HEK293 (cell line): ENCODE measurements around the gene UBE2G2.

Experiments used
- CTCF ChIA-PET: fragments of 350-600 bp; formaldehyde crosslinking; extraction: SDS; loops from one replicate; lab custom pipeline; 2021; ENCODE audit warnings: antibody characterized with exemption; lab: Yijun Ruan, JAX
- POLR2A ChIA-PET: fragments of 300-600 bp; formaldehyde crosslinking; extraction: SDS; loops from one replicate; lab custom pipeline; 2020; ENCODE audit warnings: antibody characterized with exemption, inconsistent platforms; lab: Yijun Ruan, JAX
- H3K27ac ChIP-seq: fragments of 200-500 bp; sonication (Bioruptor generic); 2 replicates; pipeline ENCODE4 v1.5.1; 2014; ENCODE audit warnings: low read depth, low read length, control low read depth, inconsistent platforms; ENCODE audit errors: extremely low read depth
- H3K36me3 ChIP-seq, 2 experiments: fragments of 200-500 bp in 1 of 2; sonication (Bioruptor generic) in 1 of 2; 1 replicate in 1 of 2; 2 replicates in 1 of 2; pipeline ENCODE4 v1.5.1; 2014 to 2017; ENCODE audit warnings: inconsistent platforms in 2 of 2, low read length in 2 of 2; ENCODE audit not compliant: control insufficient read depth in 2 of 2, insufficient read depth in 1 of 2
- H3K4me1 ChIP-seq: fragments of 200-500 bp; sonication (Bioruptor generic); 2 replicates; pipeline ENCODE4 v1.5.1; 2014; ENCODE audit warnings: mild to moderate bottlenecking, low read length, inconsistent platforms; ENCODE audit not compliant: control insufficient read depth, insufficient read depth
- H3K4me3 ChIP-seq: 2 replicates; pipeline ENCODE4 v1.5.1; 2011; ENCODE audit warnings: low read depth, mild to moderate bottlenecking, control low read depth, low read length, moderate library complexity
- H3K9me3 ChIP-seq: fragments of 200-500 bp; sonication (Bioruptor generic); 2 replicates; pipeline ENCODE4 v1.5.1; 2014; ENCODE audit warnings: low read depth, low read length, inconsistent platforms; ENCODE audit not compliant: control insufficient read depth, insufficient read depth
- GFI1B ChIP-seq: fragments of 450-650 bp; formaldehyde crosslinking; IDR thresholded peaks from 2 replicates; pipeline ENCODE4 v1.5.1; 2016; ENCODE audit warnings: missing biosample characterization, missing genetic modification characterization
- HIC1 ChIP-seq: fragments of 450-650 bp; formaldehyde crosslinking; IDR thresholded peaks from 2 replicates; pipeline ENCODE4 v1.5.1; 2016; ENCODE audit warnings: missing biosample characterization, missing genetic modification characterization
- KLF17 ChIP-seq: fragments of 450-650 bp; formaldehyde crosslinking; IDR thresholded peaks from 2 replicates; pipeline ENCODE4 v1.5.1; 2016; ENCODE audit warnings: missing biosample characterization, missing genetic modification characterization
- OVOL3 ChIP-seq: fragments of 450-650 bp; formaldehyde crosslinking; IDR thresholded peaks from 2 replicates; pipeline ENCODE4 v1.5.1; 2016; ENCODE audit warnings: missing biosample characterization, missing genetic modification characterization
- SP3 ChIP-seq: fragments of 450-650 bp; formaldehyde crosslinking; IDR thresholded peaks from 2 replicates; pipeline ENCODE4 v1.5.1; 2016; ENCODE audit warnings: missing biosample characterization, missing genetic modification characterization
- TSHZ1 ChIP-seq: fragments of 450-650 bp; formaldehyde crosslinking; IDR thresholded peaks from 2 replicates; pipeline ENCODE4 v1.5.1; 2016; ENCODE audit warnings: missing biosample characterization, missing genetic modification characterization, borderline replicate concordance
- YY1 ChIP-seq: fragments of 450-650 bp; formaldehyde crosslinking; IDR thresholded peaks from 2 replicates; pipeline ENCODE4 v1.5.1; 2018; ENCODE audit warnings: missing biosample characterization, missing genetic modification characterization
- ZBTB48 ChIP-seq: fragments of 450-650 bp; formaldehyde crosslinking; IDR thresholded peaks from 2 replicates; pipeline ENCODE4 v1.5.1; 2016; ENCODE audit warnings: missing biosample characterization, missing genetic modification characterization
- ZFP37 ChIP-seq: fragments of 450-650 bp; formaldehyde crosslinking; IDR thresholded peaks from 2 replicates; pipeline ENCODE4 v1.5.1; 2016; ENCODE audit warnings: missing biosample characterization, missing genetic modification characterization
- ZNF114 ChIP-seq: fragments of 450-650 bp; formaldehyde crosslinking; IDR thresholded peaks from 2 replicates; pipeline ENCODE4 v1.5.0; 2017; ENCODE audit warnings: missing biosample characterization, missing genetic modification characterization
- ZNF16 ChIP-seq: fragments of 450-650 bp; formaldehyde crosslinking; IDR thresholded peaks from 2 replicates; pipeline ENCODE4 v1.5.1; 2016; ENCODE audit warnings: low read depth, missing biosample characterization, missing genetic modification characterization
- ZNF184 ChIP-seq: fragments of 450-650 bp; IDR thresholded peaks from 2 replicates; pipeline ENCODE4 v1.5.1; 2018; ENCODE audit warnings: missing biosample characterization, mild to moderate bottlenecking, missing genetic modification characterization
- ZNF280C ChIP-seq: fragments of 450-650 bp; formaldehyde crosslinking; IDR thresholded peaks from 2 replicates; pipeline ENCODE4 v1.5.1; 2016; ENCODE audit warnings: missing biosample characterization, missing genetic modification characterization
- ZNF280D ChIP-seq: fragments of 450-650 bp; formaldehyde crosslinking; IDR thresholded peaks from 2 replicates; pipeline ENCODE4 v1.5.1; 2016; ENCODE audit warnings: missing biosample characterization, missing genetic modification characterization
- ZNF404 ChIP-seq: fragments of 450-650 bp; formaldehyde crosslinking; IDR thresholded peaks from 2 replicates; pipeline ENCODE4 v1.5.1; 2017; ENCODE audit warnings: missing biosample characterization, missing genetic modification characterization
- ZNF555 ChIP-seq: fragments of 450-650 bp; formaldehyde crosslinking; conservative IDR thresholded peaks from 2 replicates; pipeline ENCODE4 v1.5.1; 2017; ENCODE audit warnings: missing biosample characterization, mild to moderate bottlenecking, missing genetic modification characterization, inconsistent platforms
- ZNF677 ChIP-seq: fragments of 450-650 bp; IDR thresholded peaks from 2 replicates; pipeline ENCODE4 v1.5.0; 2018; ENCODE audit warnings: missing biosample characterization, mild to moderate bottlenecking, missing genetic modification characterization, moderate library complexity
- ZNF747 ChIP-seq: fragments of 450-650 bp; formaldehyde crosslinking; IDR thresholded peaks from 2 replicates; pipeline ENCODE4 v1.5.1; 2016; ENCODE audit warnings: missing biosample characterization, missing genetic modification characterization
- ZSCAN30 ChIP-seq: fragments of 450-650 bp; IDR thresholded peaks from 2 replicates; pipeline ENCODE4 v1.5.1; 2018; ENCODE audit warnings: missing biosample characterization, mild to moderate bottlenecking, missing genetic modification characterization, moderate library complexity

UBE2G2 gene

GRCh38 chr21:44758781-44759627, 42.6 kb downstream of the UBE2G2 start:
- Histone ChIP-seq H3K9me3 (no peaks in the 10 kb centered on the region), H3K4me3 (no peak overlapping the region), H3K27ac (no peak overlapping the region), H3K36me3 (no peaks in the 10 kb centered on the region), H3K4me1 (no peaks in the 10 kb centered on the region)
- ChIA-PET POLR2A (no interaction called here), CTCF (interaction anchor here (0.6 to 1.9 kb wide), 3 partner anchors 23 to 378 kb away, joined by 3 to 5 read pairs (median 3); no protein-coding TSS in a partner anchor)
- TF ChIP-seq ZBTB48 (tag by site-specific recombination) (no peak), ZNF16 (tag by site-specific recombination) (no peak), KLF17 (tag by site-specific recombination) (no peak), ZNF114 (tag by site-specific recombination) (no peak), ZFP37 (no peak), ZSCAN30 (tag by site-specific recombination) (no peak), ZNF184 (tag by site-specific recombination) (no peak), GFI1B (tag by site-specific recombination) (no peak), ZNF280C (tag by site-specific recombination) (no peak), ZNF280D (tag by site-specific recombination) (no peak), YY1 (tag by site-specific recombination) (no peak)

- Histone ChIP-seq H3K9me3 (no peaks in the 10 kb centered on the region), H3K36me3 (no peaks in the 10 kb centered on the region), H3K27ac (no peak overlapping the region), H3K4me1 (no peaks in the 10 kb centered on the region), H3K4me3 (no peak overlapping the region)
- ChIA-PET CTCF (no interaction called here), POLR2A (no interaction called here)
- TF ChIP-seq TSHZ1 (tag by site-specific recombination) (no peak), HIC1 (tag by site-specific recombination) (no peak), ZNF404 (tag by site-specific recombination) (no peak), ZNF747 (tag by site-specific recombination) (no peak), SP3 (no peak), ZNF677 (tag by site-specific recombination) (no peak), OVOL3 (tag by site-specific recombination) (no peak), ZNF16 (tag by site-specific recombination) (no peak), ZNF555 (tag by site-specific recombination) (no peak)
- TF ChIP-seq, all 188 proteins: peak for 0
These were observed 43.5 kb downstream of the UBE2G2 start for GRCh38 chr21:44758141-44758561.
